NCI-H1417 treated with DMSO at 0.1 percent for 48 hours (cell line): ENCODE data around the gene SEC14L2.
"Not testable (repeated sequence)": the region's sequence is repeated elsewhere in the genome, so short reads cannot be mapped to it uniquely, and the experiment has no call there.

ENCODE experiments used
- DNase-seq: peaks from one replicate; lab custom pipeline; 2025; lab: John Stamatoyannopoulos, UW

The SEC14L2 gene

GRCh38 chr22:30455075-30455840, 58.4 kb downstream of the SEC14L2 start:
- no peak for DNase-seq

GRCh38 chr22:30457981-30458380, 61.2 kb downstream of the SEC14L2 start:
- no peak for DNase-seq

DNA sequence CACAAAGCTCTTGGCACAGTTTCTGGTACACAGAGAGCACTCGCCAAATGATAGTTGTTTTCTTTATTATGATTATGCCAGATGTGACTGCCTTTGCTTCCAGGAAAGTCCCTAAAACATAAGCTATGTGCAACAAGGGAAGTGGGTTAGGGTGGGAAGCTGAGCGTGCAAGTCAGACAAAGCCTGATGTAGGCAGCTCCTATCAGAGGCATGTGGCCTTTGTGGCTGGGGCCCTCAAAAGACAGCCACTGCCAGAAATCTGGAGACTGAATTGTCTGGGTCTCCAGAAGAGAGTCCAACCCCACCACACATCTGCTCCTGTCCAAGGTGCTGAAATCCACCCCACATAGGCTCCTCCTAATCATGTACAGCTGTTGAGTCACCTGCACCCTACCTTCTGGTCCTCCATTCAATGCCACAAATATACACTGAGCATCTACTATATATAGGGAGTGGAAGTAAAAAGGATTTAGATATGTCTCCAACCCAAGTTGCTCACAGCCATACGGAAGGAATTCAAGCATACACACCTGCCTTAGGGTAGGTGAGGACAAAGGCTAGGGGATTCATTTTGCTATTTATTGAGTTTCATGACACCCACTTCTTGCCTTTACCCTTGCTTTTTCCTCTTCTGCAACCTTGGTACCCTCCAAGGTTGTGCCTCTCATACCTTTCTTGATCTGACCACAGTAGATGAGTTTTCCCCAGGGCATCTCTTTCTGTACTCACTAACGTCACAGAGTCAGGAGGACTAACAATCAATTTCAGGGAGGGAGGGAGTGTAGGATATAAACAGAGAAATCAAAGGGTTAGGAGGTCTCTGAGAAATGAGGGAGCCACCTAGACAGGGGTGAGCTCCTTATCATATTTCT, 62.6 kb downstream of the SEC14L2 start:
- DNase-seq: no peak

DNA sequence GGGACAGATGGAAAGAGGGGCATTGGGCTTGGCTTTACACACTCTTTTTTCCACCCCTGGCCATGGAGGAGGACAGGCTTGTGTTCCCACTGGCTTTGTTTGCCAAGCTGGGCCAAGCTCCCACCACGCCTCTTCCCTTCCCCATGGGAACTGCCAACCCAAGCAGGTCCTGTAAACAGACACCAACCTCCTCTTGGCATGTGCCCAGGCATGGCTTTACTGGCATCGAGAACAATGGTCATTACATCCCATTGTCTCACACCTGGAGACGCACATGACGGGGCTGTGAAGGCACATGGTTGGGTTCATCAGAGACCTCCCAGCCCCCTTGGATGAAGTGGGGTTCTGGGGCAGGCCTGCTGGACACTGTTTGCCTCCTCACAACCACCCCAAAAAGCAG, 63.3 kb downstream of the SEC14L2 start:
- DNase-seq: no peak

GRCh38 chr22:30460555-30460954, 63.7 kb downstream of the SEC14L2 start:
- not testable (repeated sequence) for DNase-seq

GRCh38 chr22:30469165-30469564, 72.3 kb downstream of the SEC14L2 start:
- no peak for DNase-seq

DNA sequence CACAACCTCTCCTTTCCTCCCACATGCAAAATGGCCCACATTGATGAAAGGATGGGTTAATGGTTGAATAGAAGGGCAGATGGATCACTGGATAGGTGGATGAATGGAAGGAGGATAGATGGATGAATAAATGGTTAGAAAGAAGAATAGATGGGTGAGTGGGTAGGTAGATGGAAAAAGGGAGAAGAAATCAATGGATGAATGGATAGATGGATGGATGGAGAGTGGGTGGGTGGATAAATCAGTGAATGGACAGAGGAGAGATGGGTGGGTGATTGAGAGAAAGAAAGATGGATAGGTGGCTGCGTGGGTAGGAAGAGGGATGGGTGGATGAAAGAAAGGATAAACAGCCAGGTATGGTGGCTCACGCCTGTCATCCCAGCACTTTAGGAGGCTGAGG, 73.8 kb downstream of the SEC14L2 start:
- no peak for DNase-seq

DNA sequence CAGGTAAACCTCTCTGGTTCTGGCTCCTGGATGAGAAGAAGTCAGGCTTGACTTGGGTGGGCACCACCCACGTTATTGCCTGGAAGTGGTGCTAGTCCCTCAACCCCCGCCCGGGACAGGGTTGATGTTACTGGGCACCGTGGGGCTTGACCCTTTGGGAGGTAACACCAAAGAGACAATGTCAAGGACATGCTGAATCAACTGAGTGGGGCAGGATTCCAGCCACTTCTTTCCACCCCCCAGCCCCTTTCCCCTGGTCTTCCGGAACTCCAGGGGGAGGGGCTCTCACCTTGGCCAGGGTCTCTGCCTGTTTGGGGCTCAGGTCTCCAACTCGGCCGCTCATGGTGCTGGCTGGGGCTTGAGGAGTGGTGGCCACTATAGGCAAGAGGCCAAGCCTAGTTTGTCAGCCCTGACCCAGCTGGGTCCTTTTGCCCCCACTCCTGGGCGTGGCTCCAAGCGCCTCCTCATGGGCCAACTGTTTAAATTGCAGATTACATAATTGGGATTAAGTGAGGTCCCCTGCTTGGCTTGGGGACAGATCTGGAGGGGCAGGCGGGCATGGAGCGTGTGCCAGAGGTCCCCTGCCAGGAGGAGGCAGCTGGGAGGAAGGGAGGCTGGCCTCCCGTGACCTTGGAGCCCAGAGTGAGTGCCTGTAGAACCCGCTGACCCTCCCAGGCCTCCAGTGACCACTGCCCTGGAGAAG, 74.9 kb downstream of the SEC14L2 start, which contains the start of gene SEC14L3:
Gene SEC14L3 (minus strand): TSS at position 402 of the 703 bp plus-strand sequence. CDS start 59 bp downstream, at position 343.
- no peak for DNase-seq

GRCh38 chr22:30472994-30473720, 76.3 kb downstream of the SEC14L2 start:
- no peak for DNase-seq

GRCh38 chr22:30474121-30474520, 77.3 kb downstream of the SEC14L2 start:
- no peak for DNase-seq
